Stimulated activated CD8-positive, alpha-beta memory T cell treated with anti-CD3 and anti-CD28 coated beads, Interleukin-4, amount 100 ng/mL, for 1 hour (primary cell): ENCODE measurements around the gene MACROD1.

ENCODE experiments used
- DNase-seq, 2 donors: peaks; one replicate each; pipeline ENCODE4 v3.0.0-alpha.2; 2020; ENCODE audit warnings: low read depth in 2 of 2, low spot score in 1 of 2

Gene MACROD1

DNA sequence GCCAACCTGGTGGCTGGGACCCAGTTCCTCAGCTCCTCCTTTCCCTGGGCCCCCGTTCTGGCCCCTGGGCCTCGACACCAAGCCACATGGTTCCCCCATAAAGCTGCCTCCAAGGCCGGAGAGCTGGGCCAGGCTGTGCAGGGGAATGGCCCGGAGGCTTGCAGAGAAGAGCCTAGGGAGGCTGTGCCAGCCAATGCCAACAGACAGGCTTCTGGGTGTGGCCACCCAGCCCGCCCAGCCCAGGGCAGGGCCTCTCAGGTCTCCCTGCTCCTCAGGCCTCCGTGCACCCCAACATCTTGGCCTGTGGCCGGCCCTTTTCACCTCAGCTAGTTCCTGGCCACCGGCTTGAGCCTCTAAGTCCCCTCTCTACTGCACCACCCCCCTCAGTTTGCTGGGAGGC lies 147.6 kb downstream of the MACROD1 start:
- DNase-seq: no peak

DNA sequence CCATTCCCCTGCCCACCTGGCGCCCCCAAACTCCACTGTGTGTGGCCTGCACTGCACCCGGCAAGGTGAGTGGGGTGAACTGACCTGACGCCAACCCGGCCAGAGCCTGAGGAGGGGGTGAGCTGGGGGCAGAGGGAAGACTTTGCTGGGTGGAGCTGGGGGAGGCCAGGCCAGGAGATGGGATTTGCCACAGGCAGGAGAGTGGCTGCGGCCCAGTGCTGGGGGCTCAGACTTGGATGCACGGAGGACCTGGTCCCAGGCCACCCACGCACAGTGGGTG lies 148.0 kb downstream of the MACROD1 start:
- DNase-seq: no peak

GRCh38 chr11:64015935-64016845 lies 149.7 kb downstream of the MACROD1 start:
- DNase-seq: no peak

DNA sequence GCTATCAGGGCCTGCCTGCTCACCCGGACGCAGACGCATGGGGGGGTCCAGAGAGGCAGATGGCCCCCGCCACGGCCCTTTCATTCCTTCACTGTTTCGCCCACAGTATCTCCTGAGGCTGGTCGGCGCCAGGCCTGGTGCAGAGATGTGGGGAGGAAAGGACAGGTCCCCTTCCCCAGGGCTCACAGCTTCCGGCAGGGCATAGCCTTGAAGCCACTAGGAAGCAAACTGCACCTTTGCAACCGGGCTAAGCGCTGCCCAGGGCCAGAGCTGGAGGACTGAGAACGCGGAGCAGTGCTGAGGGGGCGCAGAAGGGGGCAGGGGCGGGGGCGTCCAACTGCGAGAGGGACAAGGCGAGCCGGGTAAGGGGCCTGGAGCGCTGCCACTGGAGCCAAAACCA lies 150.4 kb downstream of the MACROD1 start:
- no peak for DNase-seq

- DNase-seq: no peak
Measured at GRCh38 chr11:64014356-64014755, 151.6 kb downstream of the MACROD1 start.

GRCh38 chr11:64013141-64013896 lies 152.6 kb downstream of the MACROD1 start:
- DNase-seq: no peak

GRCh38 chr11:64011371-64011770 lies 154.5 kb downstream of the MACROD1 start:
- no peak for DNase-seq

GRCh38 chr11:64010783-64011182 lies 155.1 kb downstream of the MACROD1 start:
- DNase-seq: no peak

DNA sequence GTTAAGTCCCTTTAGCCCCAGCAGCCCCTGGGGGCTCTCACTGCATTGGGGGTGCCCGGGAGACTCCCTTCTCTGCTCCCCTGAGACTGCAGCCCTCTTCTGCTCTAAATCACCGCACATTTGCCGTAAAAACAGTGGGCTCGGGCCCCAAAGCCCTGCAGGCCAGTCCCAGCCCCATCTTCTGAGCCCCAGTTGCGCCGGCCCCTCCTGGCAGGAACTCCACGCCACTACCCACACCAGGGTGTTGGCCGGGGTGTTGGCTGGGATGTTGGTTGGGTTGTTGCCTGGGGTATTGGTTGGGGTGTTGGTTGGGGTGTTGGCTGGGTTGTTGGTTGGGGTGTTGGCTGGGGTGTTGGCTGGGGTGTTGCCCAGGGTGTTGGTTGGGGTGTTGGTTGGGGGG lies 156.2 kb downstream of the MACROD1 start:
- DNase-seq: no peak

DNA sequence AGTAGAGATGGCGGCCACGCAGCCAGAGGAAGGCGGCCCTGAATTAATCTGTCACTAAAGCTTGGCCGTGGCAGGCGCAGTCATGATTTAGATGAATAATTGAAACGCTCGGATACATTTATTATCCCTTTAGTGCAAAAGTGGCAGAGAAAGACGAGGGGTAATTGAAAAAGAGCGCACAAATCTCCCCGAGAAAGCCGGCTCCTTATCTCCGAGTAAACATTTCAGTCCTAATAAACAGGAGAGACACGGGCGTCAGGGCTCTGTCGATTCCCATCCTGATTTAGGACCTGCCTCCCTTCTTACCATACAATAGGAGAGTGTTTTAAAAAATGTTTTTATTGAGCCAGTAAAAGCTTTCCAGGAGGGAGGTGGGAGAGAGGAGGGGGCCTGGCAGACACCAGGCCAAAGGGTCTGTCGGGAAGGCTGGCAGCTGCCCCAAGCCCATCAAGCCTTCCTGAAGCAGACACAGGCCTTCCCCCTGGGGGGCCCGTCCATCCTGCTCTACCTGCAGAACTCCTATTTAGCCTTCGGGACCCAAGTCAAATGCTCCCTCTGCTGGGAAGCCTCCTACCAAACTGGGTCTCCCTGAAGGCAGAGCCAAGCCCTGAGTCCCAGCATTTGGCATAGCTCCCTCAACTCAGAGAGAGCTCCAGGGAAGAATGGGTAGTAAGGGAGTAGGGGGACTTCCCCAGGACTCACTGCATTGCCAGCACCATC lies 156.8 kb downstream of the MACROD1 start:
- no peak for DNase-seq

DNA sequence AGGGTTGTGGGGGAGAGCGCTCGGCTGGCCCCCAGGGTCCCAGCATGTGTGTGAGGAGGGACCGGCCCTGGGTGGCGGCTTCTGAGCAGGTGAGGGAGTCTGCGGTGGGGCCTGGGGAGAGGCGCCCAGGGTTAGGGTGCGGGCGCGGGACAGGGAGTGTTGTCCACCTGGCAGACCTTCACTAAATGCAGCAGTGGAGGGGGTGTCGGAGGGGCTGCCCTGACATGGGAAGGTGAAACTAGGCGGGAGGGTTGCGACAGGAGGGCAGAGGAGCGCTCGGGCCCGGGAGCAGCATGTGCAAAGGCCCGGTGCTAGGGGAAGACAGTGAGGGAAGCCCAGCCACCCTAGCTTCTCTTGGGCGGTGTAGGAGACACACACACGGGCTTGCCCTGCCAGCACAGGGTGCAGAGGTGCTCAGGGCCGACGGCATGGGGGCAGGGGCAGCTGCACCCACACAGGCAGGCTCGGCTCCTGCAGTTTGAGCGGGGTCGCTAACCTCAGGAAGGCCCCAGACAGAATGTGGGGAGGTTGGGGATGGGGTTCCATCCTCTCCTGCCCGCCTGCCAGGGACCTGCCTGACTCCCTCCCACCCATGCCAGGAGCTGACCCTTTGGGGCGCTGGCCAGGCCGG lies 157.5 kb downstream of the MACROD1 start:
- DNase-seq: no peak

- DNase-seq: no peak
Measured at GRCh38 chr11:64007629-64008282, 158.2 kb downstream of the MACROD1 start.

DNA sequence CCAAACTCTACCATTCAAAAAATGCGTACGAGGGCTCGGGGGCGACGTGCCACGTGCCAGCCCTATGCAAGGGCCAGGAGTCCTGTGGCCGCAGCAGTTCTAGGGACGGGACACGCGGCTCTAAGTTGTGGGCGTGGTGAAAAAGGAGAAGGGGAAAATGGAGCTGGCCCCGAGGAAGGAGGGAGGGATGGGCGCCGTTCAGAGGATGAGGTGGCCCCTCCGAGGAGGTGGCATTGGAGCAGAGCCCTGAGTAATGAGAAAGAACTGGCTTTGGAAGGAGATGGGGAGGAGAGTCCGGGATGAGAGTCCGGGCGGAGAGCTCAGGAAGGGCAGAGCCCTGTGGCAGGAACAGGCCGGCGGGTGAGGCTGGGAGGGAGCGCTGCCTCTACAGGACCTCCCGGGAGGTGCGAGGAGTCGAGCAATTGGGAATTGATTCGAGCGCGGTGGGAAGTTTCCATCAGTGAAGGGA lies 158.7 kb downstream of the MACROD1 start:
- no peak for DNase-seq

- no peak for DNase-seq
Measured at GRCh38 chr11:64006398-64006797, 159.5 kb downstream of the MACROD1 start.

DNA sequence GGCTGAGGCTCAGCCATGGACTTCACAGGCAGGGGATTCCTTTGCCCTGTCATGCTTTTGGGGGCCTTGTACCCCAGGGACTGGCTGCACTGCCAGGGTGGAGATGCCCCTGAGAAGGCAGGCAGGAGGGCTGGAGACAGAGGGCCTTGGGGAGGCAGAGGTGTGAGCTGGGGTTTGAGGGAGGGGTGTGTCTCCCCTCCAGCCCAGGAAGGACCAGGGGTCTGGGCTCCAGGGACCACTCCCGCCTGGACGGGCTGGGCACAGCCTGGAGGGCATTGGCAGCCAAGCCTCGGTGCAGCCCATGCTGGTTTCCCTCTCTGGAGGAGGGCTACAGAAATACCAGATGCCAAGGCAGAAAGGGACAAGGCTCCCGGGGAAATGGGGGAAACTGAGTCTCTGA lies 160.2 kb downstream of the MACROD1 start:
- DNase-seq: no peak

GRCh38 chr11:64004590-64004984 lies 161.3 kb downstream of the MACROD1 start:
- no peak for DNase-seq

DNA sequence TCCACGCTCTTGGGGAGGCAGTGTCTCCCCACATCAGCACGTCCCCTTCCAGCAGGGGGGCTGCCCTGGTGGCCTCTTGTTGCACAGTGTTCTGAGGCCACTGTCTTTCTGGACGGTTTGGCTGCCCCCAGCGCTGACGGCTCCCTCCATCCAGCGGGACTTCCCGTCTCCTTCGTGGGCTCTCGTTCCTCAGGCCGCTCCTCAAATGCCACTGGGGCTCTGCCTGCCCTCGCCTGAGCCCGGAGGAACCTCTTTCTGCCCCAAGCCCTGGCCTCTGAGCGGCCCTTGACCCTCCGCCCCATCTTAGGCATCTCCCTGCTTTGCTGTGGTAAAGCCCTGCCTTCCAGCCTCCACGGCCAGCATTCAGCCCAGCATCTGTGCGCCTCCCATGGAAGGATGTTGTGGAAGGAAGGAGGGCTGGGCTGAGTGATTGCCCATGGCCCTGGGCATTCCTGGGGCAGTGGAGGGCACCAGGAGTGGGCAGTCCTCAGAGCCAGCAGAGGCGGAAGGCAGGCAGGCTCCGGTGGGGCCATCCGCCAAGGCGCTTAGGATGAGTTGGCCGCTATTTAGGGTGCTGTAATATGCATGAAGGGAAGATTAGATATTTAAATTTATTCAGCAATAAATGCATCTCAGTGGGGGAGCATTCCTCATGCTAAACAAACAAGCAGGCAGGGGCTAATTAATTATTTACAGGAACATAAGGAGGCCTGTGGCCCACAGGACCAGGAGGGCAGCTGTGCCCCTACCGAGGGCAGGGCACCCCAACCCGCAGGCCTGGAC lies 161.9 kb downstream of the MACROD1 start:
- DNase-seq: no peak

DNA sequence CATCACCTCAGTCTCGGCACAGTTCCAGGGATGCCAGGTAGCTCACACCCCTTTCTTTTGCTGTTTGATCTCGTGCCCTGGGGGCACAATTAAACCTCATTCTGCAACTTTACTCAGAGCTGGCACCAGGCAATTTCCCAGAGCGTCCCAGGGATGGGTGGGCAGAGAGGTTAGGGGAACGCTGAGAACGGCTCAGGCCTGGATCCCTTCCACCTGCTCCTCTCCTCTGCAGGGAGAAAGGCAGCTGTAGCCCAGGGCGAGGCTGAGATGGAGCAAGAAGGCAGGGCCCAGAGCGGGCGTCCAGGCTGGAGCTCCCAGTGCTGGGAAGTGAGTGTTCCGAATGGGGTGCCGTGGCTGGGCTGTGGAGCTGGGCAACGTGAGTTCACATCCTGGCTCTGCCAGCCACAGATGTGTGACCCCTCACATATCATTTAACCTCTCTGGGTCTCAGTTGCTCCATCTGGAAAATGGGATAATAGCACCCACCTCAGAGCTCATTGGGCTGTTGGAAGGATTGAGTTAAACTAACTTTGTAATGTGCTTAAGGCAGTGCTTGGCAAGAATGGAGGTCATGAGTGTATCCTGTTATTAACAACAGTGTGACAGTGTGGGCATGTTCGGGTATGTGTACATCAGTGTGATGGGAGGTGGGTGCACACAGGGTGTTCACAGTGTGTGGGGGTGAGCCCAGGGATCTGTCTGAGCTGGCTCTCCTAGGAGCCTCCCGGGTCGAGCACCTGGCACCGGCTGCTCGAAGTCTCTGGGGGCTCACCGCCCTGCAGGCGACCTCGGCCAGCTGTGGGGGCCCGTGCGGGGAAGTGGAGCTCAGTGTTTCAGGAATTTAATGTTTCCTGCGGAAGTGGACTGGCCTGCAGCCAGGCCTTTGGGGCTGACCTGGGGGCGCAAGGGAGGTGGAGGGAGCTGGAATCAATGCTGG lies 164.2 kb downstream of the MACROD1 start:
- DNase-seq: no peak
